Body of pancreas (tissue), 4 donors: ENCODE results near the gene CDK16.

Experiments used
- CTCF ChIP-seq, 7 experiments: fragments of 450-650 bp in 4 of 7; fragments of 200-600 bp in 3 of 7; sonication (generic) in 3 of 7; IDR thresholded peaks; one replicate each; pipeline ENCODE4 v1.5.1; 2016 to 2019; ENCODE audit warnings: antibody characterized with exemption in 7 of 7
- POLR2A ChIP-seq, 3 donors: fragments of 450-650 bp; IDR thresholded peaks; one replicate each; pipeline ENCODE4 v1.6.1; 2016; ENCODE audit warnings: antibody characterized with exemption in 3 of 3, mild to moderate bottlenecking in 2 of 3

- TF ChIP-seq CTCF (IDR thresholded peaks at IDR 0.05) (no peak), POLR2A (IDR thresholded peaks at IDR 0.05) (no peak)
These were observed 28.9 kb downstream of the CDK16 start for GRCh38 chrX:47247206-47247998.
